Peyer's patch (tissue), 4 donors: ENCODE results near the gene MFF. TPM values are rescaled to one million over a fixed set of nuclear protein-coding genes. Genes with fewer than 3 reads are reported as not detected.

Experiments
- DNase-seq, 3 donors: peaks; one replicate each; pipeline ENCODE4 v3.0.0-alpha.2; 2017 to 2019
- H3K27ac ChIP-seq, 4 donors: fragments of 200-600 bp; sonication (generic); one replicate each; pipeline ENCODE4 v1.5.1; 2016 to 2019
- H3K27me3 ChIP-seq, 2 donors: fragments of 200-600 bp; sonication (generic); one replicate each; pipeline ENCODE4 v1.5.1; 2019
- H3K36me3 ChIP-seq, 3 donors: fragments of 200-600 bp; sonication (generic); one replicate each; pipeline ENCODE4 v1.5.1; 2016 to 2019
- H3K4me1 ChIP-seq, 4 donors: fragments of 200-600 bp; sonication (generic); one replicate each; pipeline ENCODE4 v1.5.1; 2016 to 2019
- H3K4me3 ChIP-seq, 4 donors: fragments of 200-600 bp; sonication (generic); 1 replicate in 3 of 4; 2 replicates in 1 of 4; pipeline ENCODE4 v1.5.1; 2016 to 2019; ENCODE audit warnings: mild to moderate bottlenecking in 1 of 4
- H3K9me3 ChIP-seq, 4 donors: fragments of 200-600 bp; sonication (generic); one replicate each; pipeline ENCODE4 v1.5.1; 2016 to 2019; ENCODE audit warnings: mild to moderate bottlenecking in 1 of 4
- CTCF ChIP-seq, 6 experiments: fragments of 450-650 bp in 4 of 6; fragments of 200-600 bp in 2 of 6; sonication (generic) in 1 of 6; IDR thresholded peaks; one replicate each; pipeline ENCODE4 v1.5.1; 2017 to 2019; ENCODE audit warnings: antibody characterized with exemption in 6 of 6, mild to moderate bottlenecking in 3 of 6, moderate library complexity in 1 of 6
- POLR2A ChIP-seq, 2 donors: fragments of 450-650 bp; IDR thresholded peaks; one replicate each; pipeline ENCODE4 v1.5.1; 2017; ENCODE audit warnings: antibody characterized with exemption in 2 of 2, mild to moderate bottlenecking in 2 of 2, moderate library complexity in 2 of 2
- total RNA-seq, 4 donors: library from RNA; depleted of rRNA; stranded (reverse); fragments of >200 nt; gene quantifications; one replicate each; pipeline ENCODE4 v1.1.0, GENCODE V29; 2016

MFF gene
- total RNA-seq, 4 donors from 2014 or later: 64.8 to 182 (median 109) TPM

DNA sequence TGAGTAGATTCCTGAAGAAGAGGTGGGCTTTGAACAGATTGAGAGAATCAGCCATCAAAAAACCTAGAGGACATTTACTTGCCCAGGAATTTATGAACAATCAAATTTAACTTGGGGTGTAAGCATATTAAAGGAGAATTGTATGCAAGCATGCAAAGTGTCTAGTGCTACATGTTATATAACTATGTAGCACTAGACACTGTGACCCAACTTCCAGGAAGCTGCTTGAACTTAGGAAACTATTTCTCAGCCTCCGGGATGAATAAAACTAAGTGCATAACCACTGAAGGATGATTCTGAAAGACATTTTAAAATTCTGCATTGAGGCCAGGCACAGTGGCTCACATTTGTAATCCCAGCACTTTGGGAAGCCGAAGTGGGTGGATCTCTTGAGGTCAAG lies 12.4 kb downstream of the MFF start:
- no peak for DNase-seq
- peaks cover 0 to 33% (median 0%) of the 10 kb centered on the region in 3 donors for H3K36me3 ChIP-seq
- no peaks in the 10 kb centered on the region for H3K4me1 ChIP-seq
- no peaks in the 10 kb centered on the region for H3K27me3 ChIP-seq
- H3K9me3 ChIP-seq: no peaks in the 10 kb centered on the region
- no peak overlapping the region for H3K27ac ChIP-seq
- TF ChIP-seq CTCF (IDR thresholded peaks at IDR 0.05) (no peak), POLR2A (IDR thresholded peaks at IDR 0.05) (no peak)
- no peak overlapping the region for H3K4me3 ChIP-seq

DNA sequence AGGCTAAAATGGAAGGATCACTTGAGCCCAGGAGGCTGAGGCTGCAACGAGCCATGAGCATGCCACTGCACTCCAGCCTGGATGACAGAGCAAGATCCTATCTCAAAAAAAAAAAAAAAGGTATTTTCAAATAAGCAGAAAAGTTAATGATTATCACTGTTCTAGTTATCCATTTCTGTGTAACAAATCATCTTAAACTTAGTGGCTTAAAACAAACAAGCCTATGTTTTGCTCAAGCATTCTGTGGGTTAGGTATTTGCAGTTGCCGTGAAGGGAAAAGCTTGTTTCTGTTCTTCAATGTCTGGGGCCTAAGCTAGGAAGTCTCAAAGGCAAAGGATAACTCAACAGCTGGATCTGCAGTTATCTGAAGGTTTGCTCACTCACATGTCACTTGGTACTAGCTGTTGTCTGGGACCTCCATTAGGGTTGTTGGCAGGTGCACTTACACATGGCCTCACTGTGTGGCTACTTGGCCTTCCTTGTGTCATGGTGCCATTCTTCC lies 14.1 kb downstream of the MFF start:
- TF ChIP-seq CTCF (IDR thresholded peaks at IDR 0.05): no peak
- no peak for TF ChIP-seq POLR2A (IDR thresholded peaks at IDR 0.05)
- no peaks in the 10 kb centered on the region for H3K9me3 ChIP-seq
- H3K36me3 ChIP-seq: peaks cover 0 to 41% (median 0%) of the 10 kb centered on the region in 3 donors
- H3K4me3 ChIP-seq: no peak overlapping the region
- no peak overlapping the region for H3K27ac ChIP-seq
- no peak for DNase-seq
- no peaks in the 10 kb centered on the region for H3K27me3 ChIP-seq
- H3K4me1 ChIP-seq: no peaks in the 10 kb centered on the region

GRCh38 chr2:227340106-227340505 lies 15.1 kb downstream of the MFF start:
- Histone ChIP-seq H3K36me3 (peaks cover 0 to 31% (median 0%) of the 10 kb centered on the region in 3 donors), H3K4me3 (no peak overlapping the region), H3K27me3 (no peaks in the 10 kb centered on the region), H3K9me3 (no peaks in the 10 kb centered on the region), H3K27ac (no peak overlapping the region), H3K4me1 (no peaks in the 10 kb centered on the region)
- DNase-seq: no peak
- TF ChIP-seq CTCF (IDR thresholded peaks at IDR 0.05): no peak

- no peaks in the 10 kb centered on the region for H3K27me3 ChIP-seq
- no peak for DNase-seq
- no peak for TF ChIP-seq POLR2A (IDR thresholded peaks at IDR 0.05)
- TF ChIP-seq CTCF (IDR thresholded peaks at IDR 0.05): no peak
- H3K4me3 ChIP-seq: no peak overlapping the region
- H3K27ac ChIP-seq: no peak overlapping the region
- H3K4me1 ChIP-seq: no peaks in the 10 kb centered on the region
- no peaks in the 10 kb centered on the region for H3K9me3 ChIP-seq
- peaks cover 0 to 24% (median 0%) of the 10 kb centered on the region in 3 donors for H3K36me3 ChIP-seq
Measured at GRCh38 chr2:227341553-227341952, 16.5 kb downstream of the MFF start.

- H3K27me3 ChIP-seq: no peaks in the 10 kb centered on the region
- H3K36me3 ChIP-seq: peaks cover 0 to 38% (median 0%) of the 10 kb centered on the region in 3 donors
- H3K9me3 ChIP-seq: no peaks in the 10 kb centered on the region
- H3K4me3 ChIP-seq: no peak overlapping the region
- H3K27ac ChIP-seq: no peak overlapping the region
- H3K4me1 ChIP-seq: no peaks in the 10 kb centered on the region
- TF ChIP-seq CTCF (IDR thresholded peaks at IDR 0.05) (no peak), POLR2A (IDR thresholded peaks at IDR 0.05) (no peak)
- no peak for DNase-seq
Measured at GRCh38 chr2:227344231-227344630, 19.2 kb downstream of the MFF start.

DNA sequence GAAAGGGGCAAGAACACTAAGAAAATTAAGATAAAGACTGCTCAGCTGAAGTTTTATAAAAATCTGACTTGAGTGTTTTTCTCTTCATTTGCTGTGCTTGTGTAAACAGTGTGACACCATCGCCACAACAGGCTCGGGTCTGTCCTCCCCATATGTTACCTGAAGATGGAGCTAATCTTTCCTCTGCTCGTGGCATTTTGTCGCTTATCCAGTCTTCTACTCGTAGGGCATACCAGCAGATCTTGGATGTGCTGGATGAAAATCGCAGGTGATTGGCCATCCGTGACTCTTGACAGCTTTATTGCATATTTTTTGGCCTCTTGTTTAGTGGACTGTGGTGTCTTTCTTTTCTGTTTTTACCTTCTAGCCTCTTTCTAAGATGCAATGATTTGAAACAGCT lies 22.1 kb downstream of the MFF start:
- no peak for DNase-seq
- Histone ChIP-seq H3K9me3 (no peaks in the 10 kb centered on the region), H3K4me3 (no peak overlapping the region), H3K4me1 (no peaks in the 10 kb centered on the region), H3K27me3 (no peaks in the 10 kb centered on the region), H3K27ac (no peak overlapping the region), H3K36me3 (peaks cover 0 to 46% (median 0%) of the 10 kb centered on the region in 3 donors)
- TF ChIP-seq CTCF (IDR thresholded peaks at IDR 0.05) (no peak), POLR2A (IDR thresholded peaks at IDR 0.05) (no peak)
